PC-3 (cell line): ENCODE measurements around the gene SPAM1. TPM values are rescaled to one million over a fixed set of nuclear protein-coding genes. Genes with fewer than 3 reads are reported as not detected.

Experiments used
- ATAC-seq: fragments of 200-7000 bp; cut with Tn5 transposase; 2 replicates; pipeline ENCODE4 v1.9.1; 2020; ENCODE audit warnings: mild to moderate bottlenecking, moderate library complexity
- BruUV-seq: library from RNA; stranded (reverse); fragments of 400-500 nt; replicated peaks from 2 replicates; lab custom pipeline; 2021; lab: Mats Ljungman, UMichigan
- CTCF ChIA-PET: fragments of 300-600 bp; sonication (Branson Sonifier 250); formaldehyde crosslinking; loops from one replicate; lab custom pipeline; 2022; ENCODE audit warnings: antibody characterized with exemption; lab: Charles Lee
- POLR2A ChIA-PET: fragments of 300-600 bp; sonication (Branson Sonifier 250); formaldehyde crosslinking; loops from one replicate; lab custom pipeline; 2022; ENCODE audit warnings: antibody characterized with exemption; ENCODE audit not compliant: unreplicated experiment; lab: Charles Lee
- DNase-seq: peaks from one replicate; pipeline ENCODE4 v3.0.0-alpha.2; 2015
- H2AFZ ChIP-seq: fragments of 300-600 bp; sonication (generic); 2 replicates; pipeline ENCODE4 v1.6.0; 2016; ENCODE audit warnings: antibody characterized with exemption, low read length
- H3F3A ChIP-seq: fragments of 300-600 bp; sonication (generic); one replicate; pipeline ENCODE4 v1.6.0; 2017; ENCODE audit warnings: antibody characterized with exemption, low read length, control low read depth, mild to moderate bottlenecking; ENCODE audit not compliant: unreplicated experiment
- H3K27ac ChIP-seq: fragments of 300-600 bp; sonication (generic); 2 replicates; pipeline ENCODE4 v1.5.1; 2016; ENCODE audit warnings: mild to moderate bottlenecking, low read length
- H3K27me3 ChIP-seq: fragments of 300-600 bp; sonication (generic); 2 replicates; pipeline ENCODE4 v1.6.1; 2016; ENCODE audit warnings: low read length, mixed read lengths
- H3K36me3 ChIP-seq: fragments of 300-600 bp; sonication (generic); 2 replicates; pipeline ENCODE4 v1.6.1; 2016; ENCODE audit warnings: low read depth, mixed run types, low read length, mixed read lengths
- H3K4me1 ChIP-seq: fragments of 300-600 bp; sonication (generic); 2 replicates; pipeline ENCODE4 v1.5.1; 2016; ENCODE audit warnings: low read length; ENCODE audit not compliant: insufficient read depth
- H3K4me2 ChIP-seq: fragments of 300-600 bp; sonication (generic); 2 replicates; pipeline ENCODE4 v1.6.0; 2016; ENCODE audit warnings: low read length
- H3K4me3 ChIP-seq: fragments of 300-600 bp; sonication (generic); 2 replicates; pipeline ENCODE4 v1.5.1; 2016; ENCODE audit warnings: mild to moderate bottlenecking, low read length, mixed read lengths
- H3K79me2 ChIP-seq: fragments of 300-600 bp; sonication (generic); 2 replicates; pipeline ENCODE4 v1.6.1; 2017; ENCODE audit warnings: low read length, mixed read lengths
- H3K9ac ChIP-seq: fragments of 300-600 bp; sonication (generic); 2 replicates; pipeline ENCODE4 v1.6.0; 2016; ENCODE audit warnings: mild to moderate bottlenecking, low read length
- H3K9me2 ChIP-seq: fragments of 300-600 bp; sonication (generic); replicated peaks from 2 replicates; pipeline ENCODE4 v1.6.1; 2016; ENCODE audit warnings: mixed run types, low read length, mixed read lengths
- H3K9me3 ChIP-seq: fragments of 300-600 bp; sonication (generic); 2 replicates; pipeline ENCODE4 v1.6.1; 2016; ENCODE audit warnings: low read length, mixed read lengths
- H4K20me1 ChIP-seq: fragments of 300-600 bp; sonication (generic); 2 replicates; pipeline ENCODE4 v1.6.1; 2016; ENCODE audit warnings: low read length, mixed read lengths
- CTCF ChIP-seq: fragments of 300-600 bp; sonication (generic); conservative IDR thresholded peaks from 2 replicates; pipeline ENCODE4 v1.5.1; 2017; ENCODE audit warnings: antibody characterized with exemption, low read depth, mild to moderate bottlenecking, low read length
- EZH2 ChIP-seq: fragments of 300-600 bp; sonication (generic); IDR thresholded peaks from one replicate; pipeline ENCODE4 v1.6.1; 2017; ENCODE audit warnings: antibody characterized with exemption, mild to moderate bottlenecking, low read length; ENCODE audit not compliant: unreplicated experiment
- EZH2phosphoT487 ChIP-seq: fragments of 300-600 bp; sonication (generic); IDR thresholded peaks from 2 replicates; pipeline ENCODE4 v1.6.1; 2018; ENCODE audit warnings: mild to moderate bottlenecking, antibody characterized with exemption, low read length, borderline replicate concordance
- intact Hi-C: fragments of 100-400 bp; cut with micrococcal nuclease; formaldehyde crosslinking; loops from 2 replicates; pipeline ENCODE4 v1.9.0; 2023
- total RNA-seq: library from RNA; depleted of rRNA; stranded (reverse); fragments of >200 nt; gene quantifications from 2 replicates; pipeline ENCODE4 v1.2.3, GENCODE V29; 2014

The SPAM1 gene
- total RNA-seq, 1 experiment from 2014 or later, result not detected

- DNase-seq (no peak), ATAC-seq (no peak)
- Histone ChIP-seq H3K9me3 (no peaks in the 10 kb centered on the region), H4K20me1 (no peaks in the 10 kb centered on the region), H3K4me2 (no peak overlapping the region), H3K9me2 (no peaks in the 10 kb centered on the region), H3F3A (no peaks in the 10 kb centered on the region), H3K4me3 (no peak overlapping the region), H3K27me3 (no peaks in the 10 kb centered on the region), H3K4me1 (no peaks in the 10 kb centered on the region), H3K9ac (no peak overlapping the region), H3K27ac (no peak overlapping the region), H3K36me3 (no peaks in the 10 kb centered on the region), H3K79me2 (no peaks in the 10 kb centered on the region), H2AFZ (no peak overlapping the region)
- POLR2A ChIA-PET, result no interaction called here
- CTCF ChIA-PET, result no interaction called here
- intact Hi-C loops, result no loop called here
- BruUV-seq, result no TSS peak
- TF ChIP-seq EZH2, result no peak
- TF ChIP-seq EZH2phosphoT487, result no peak
- no peak for TF ChIP-seq CTCF
These were observed 49.4 kb downstream of the SPAM1 start for GRCh38 chr7:123974326-123974908.

GRCh38 chr7:123975084-123975483, 50.0 kb downstream of the SPAM1 start:
- Histone ChIP-seq H3K9ac (no peak overlapping the region), H3K27ac (no peak overlapping the region), H3K9me2 (no peaks in the 10 kb centered on the region), H3K9me3 (no peaks in the 10 kb centered on the region), H3K4me1 (no peaks in the 10 kb centered on the region), H3K79me2 (no peaks in the 10 kb centered on the region), H3K4me3 (no peak overlapping the region), H3K36me3 (no peaks in the 10 kb centered on the region), H2AFZ (no peak overlapping the region), H4K20me1 (no peaks in the 10 kb centered on the region), H3K4me2 (no peak overlapping the region), H3F3A (no peaks in the 10 kb centered on the region), H3K27me3 (no peaks in the 10 kb centered on the region)
- ChIA-PET CTCF (no interaction called here), POLR2A (no interaction called here)
- no peak for ATAC-seq
- no peak for DNase-seq
- no peak for TF ChIP-seq EZH2
- TF ChIP-seq CTCF, result no peak
- TF ChIP-seq EZH2phosphoT487, result no peak
- BruUV-seq, result no TSS peak
- intact Hi-C loops, result no loop called here

GRCh38 chr7:123977081-123977480, 52.0 kb downstream of the SPAM1 start:
- no TSS peak for BruUV-seq
- TF ChIP-seq CTCF (no peak), EZH2phosphoT487 (no peak), EZH2 (no peak)
- ChIA-PET CTCF (no interaction called here), POLR2A (no interaction called here)
- no peaks in the 10 kb centered on the region for H3K27me3 ChIP-seq
- H3K36me3 ChIP-seq, result no peaks in the 10 kb centered on the region
- no peak overlapping the region for H3K9ac ChIP-seq
- no peaks in the 10 kb centered on the region for H3K9me3 ChIP-seq
- H3K4me3 ChIP-seq, result no peak overlapping the region
- DNase-seq (no peak), ATAC-seq (no peak)
- H3K79me2 ChIP-seq, result no peaks in the 10 kb centered on the region
- intact Hi-C loops, result no loop called here
- H3K27ac ChIP-seq, result no peak overlapping the region
- no peak overlapping the region for H3K4me2 ChIP-seq
- H2AFZ ChIP-seq, result no peak overlapping the region
- H3F3A ChIP-seq, result no peaks in the 10 kb centered on the region
- no peaks in the 10 kb centered on the region for H3K9me2 ChIP-seq
- no peaks in the 10 kb centered on the region for H3K4me1 ChIP-seq
- H4K20me1 ChIP-seq, result no peaks in the 10 kb centered on the region
